Activated CD4-positive, CD25-positive, alpha-beta regulatory T cell treated with anti-CD3 and anti-CD28 coated beads, Interleukin-2, amount 50 U/mL, for 72 hours (primary cell): ENCODE results near the gene RRP1B.
A peak's percentile ranks its signal among the peaks of the same experiment; 100 is the strongest.
"Not testable (repeated sequence)": the region's sequence is repeated elsewhere in the genome, so short reads cannot be mapped to it uniquely, and the experiment has no call there.

Experiments
- DNase-seq: peaks from one replicate; pipeline ENCODE4 v3.0.0; 2021

Gene RRP1B

GRCh38 chr21:43701936-43702784 is 42.8 kb downstream of the RRP1B start:
- no peak for DNase-seq

GRCh38 chr21:43702785-43703034 is 43.4 kb downstream of the RRP1B start:
- DNase-seq: no peak

- no peak for DNase-seq
Observed at GRCh38 chr21:43703035-43703880, 43.9 kb downstream of the RRP1B start.

GRCh38 chr21:43707462-43707861 is 48.1 kb downstream of the RRP1B start:
- DNase-seq: no peak

GRCh38 chr21:43708745-43709381 is 49.5 kb downstream of the RRP1B start:
- DNase-seq: no peak

GRCh38 chr21:43712268-43712942 is 53.0 kb downstream of the RRP1B start:
- no peak for DNase-seq

- not testable (repeated sequence) for DNase-seq
Observed at GRCh38 chr21:43713123-43713522, 53.8 kb downstream of the RRP1B start.

GRCh38 chr21:43716376-43717165 is 57.2 kb downstream of the RRP1B start:
- no peak for DNase-seq

GRCh38 chr21:43717166-43717853 is 58.0 kb downstream of the RRP1B start:
- DNase-seq: no peak

GRCh38 chr21:43717967-43718871 is 58.9 kb downstream of the RRP1B start:
- no peak for DNase-seq

GRCh38 chr21:43718872-43719747 is 59.8 kb downstream of the RRP1B start, which contains the start of gene PDXK:
Gene PDXK (plus strand): TSS chr21:43719129. CDS start chr21:43719295, 166 bp downstream.
- DNase-seq: peak; percentile 83

- DNase-seq: no peak
Observed at GRCh38 chr21:43719748-43720538, 60.6 kb downstream of the RRP1B start.

GRCh38 chr21:43720539-43721166 is 61.3 kb downstream of the RRP1B start:
- DNase-seq: no peak

- no peak for DNase-seq
Observed at GRCh38 chr21:43721206-43721605, 61.8 kb downstream of the RRP1B start.

GRCh38 chr21:43721939-43722338 is 62.6 kb downstream of the RRP1B start:
- DNase-seq: no peak

- DNase-seq: no peak
Observed at GRCh38 chr21:43723648-43724047, 64.3 kb downstream of the RRP1B start.

GRCh38 chr21:43726686-43727518 is 67.5 kb downstream of the RRP1B start:
- DNase-seq: no peak
